Astrocyte (in vitro differentiated cells and primary cell): ENCODE data around the gene CAPZB. TPM values are rescaled to one million over a fixed set of nuclear protein-coding genes. Genes with fewer than 3 reads are reported as not detected.

Experiments used
- DNase-seq: peaks from one replicate; pipeline ENCODE4 v3.0.0-alpha.2; 2010; ENCODE audit warnings: low read depth
- FAIRE-seq: peaks from 2 replicates; lab custom pipeline; 2011; peaks lifted over from hg19 to GRCh38; lab: Jason Lieb, UNC
- H2AFZ ChIP-seq: 2 replicates; pipeline ENCODE4 v1.6.0; 2012; ENCODE audit warnings: low read depth, low read length, inconsistent platforms
- H3K27ac ChIP-seq: 2 replicates; pipeline ENCODE4 v1.5.1; 2011; ENCODE audit warnings: low read depth, low read length, inconsistent platforms
- H3K27me3 ChIP-seq: 2 replicates; pipeline ENCODE4 v1.6.0; 2011; ENCODE audit warnings: low read length, inconsistent platforms; ENCODE audit not compliant: insufficient read depth
- H3K36me3 ChIP-seq: 2 replicates; pipeline ENCODE4 v1.5.1; 2011; ENCODE audit warnings: low read length, inconsistent platforms; ENCODE audit not compliant: insufficient read depth
- H3K4me1 ChIP-seq: 2 replicates; pipeline ENCODE4 v1.5.1; 2011; ENCODE audit warnings: low read length, inconsistent platforms; ENCODE audit not compliant: insufficient read depth
- H3K4me2 ChIP-seq: 2 replicates; pipeline ENCODE4 v1.6.0; 2012; ENCODE audit warnings: low read length, inconsistent platforms
- H3K4me3 ChIP-seq: 2 replicates; pipeline ENCODE4 v1.5.1; 2011; ENCODE audit warnings: low read depth, mild to moderate bottlenecking, low read length, inconsistent platforms; ENCODE audit not compliant: insufficient read depth
- H3K79me2 ChIP-seq: 2 replicates; pipeline ENCODE4 v1.6.0; 2012; ENCODE audit warnings: mild to moderate bottlenecking, low read length, inconsistent platforms; ENCODE audit not compliant: insufficient read depth
- H3K9ac ChIP-seq: 2 replicates; pipeline ENCODE4 v1.6.0; 2012; ENCODE audit warnings: mild to moderate bottlenecking, low read length, inconsistent platforms
- H3K9me3 ChIP-seq: 2 replicates; pipeline ENCODE4 v1.5.1; 2012; ENCODE audit warnings: low read depth, mild to moderate bottlenecking, low read length, inconsistent platforms; ENCODE audit not compliant: insufficient read depth
- H4K20me1 ChIP-seq: 2 replicates; pipeline ENCODE4 v1.6.0; 2012; ENCODE audit warnings: low read length, inconsistent platforms; ENCODE audit not compliant: insufficient read depth
- H3K27ac Mint-ChIP-seq: one replicate; pipeline ENCODE4 v1.8.0; 2021; ENCODE audit warnings: mild to moderate bottlenecking, mixed read lengths; ENCODE audit not compliant: unreplicated experiment
- H3K27me3 Mint-ChIP-seq: one replicate; pipeline ENCODE4 v1.8.0; 2021; ENCODE audit warnings: low read depth, mixed read lengths; ENCODE audit not compliant: unreplicated experiment
- H3K36me3 Mint-ChIP-seq: one replicate; pipeline ENCODE4 v1.8.0; 2021; ENCODE audit warnings: low read depth, mixed read lengths; ENCODE audit not compliant: unreplicated experiment
- H3K4me1 Mint-ChIP-seq: one replicate; pipeline ENCODE4 v1.8.0; 2021; ENCODE audit warnings: low read depth, mixed read lengths; ENCODE audit not compliant: unreplicated experiment
- H3K4me3 Mint-ChIP-seq: one replicate; pipeline ENCODE4 v1.8.0; 2021; ENCODE audit warnings: mild to moderate bottlenecking, moderate library complexity, mixed read lengths; ENCODE audit not compliant: unreplicated experiment
- H3K9me3 Mint-ChIP-seq: one replicate; pipeline ENCODE4 v1.8.0; 2021; ENCODE audit warnings: mild to moderate bottlenecking, mixed read lengths; ENCODE audit not compliant: unreplicated experiment
- EZH2 ChIP-seq: IDR thresholded peaks from 2 replicates; pipeline ENCODE4 v1.6.1; 2012; ENCODE audit warnings: mild to moderate bottlenecking, low read length, inconsistent platforms; ENCODE audit not compliant: insufficient read depth
- total RNA-seq: library from RNA; stranded (reverse); gene quantifications from 2 replicates; pipeline ENCODE4 v1.2.1, GENCODE V29; 2021
- TF ChIP-seq, protein P1 (sequence below): IDR thresholded peaks from 2 replicates; pipeline ENCODE4 v1.5.1; 2011; ENCODE audit warnings: low read depth, mild to moderate bottlenecking, inconsistent platforms, low read length, moderate library complexity; ENCODE audit not compliant: insufficient read depth

CAPZB gene
- total RNA-seq, 1 donor from 2014 or later: 458 TPM

DNA sequence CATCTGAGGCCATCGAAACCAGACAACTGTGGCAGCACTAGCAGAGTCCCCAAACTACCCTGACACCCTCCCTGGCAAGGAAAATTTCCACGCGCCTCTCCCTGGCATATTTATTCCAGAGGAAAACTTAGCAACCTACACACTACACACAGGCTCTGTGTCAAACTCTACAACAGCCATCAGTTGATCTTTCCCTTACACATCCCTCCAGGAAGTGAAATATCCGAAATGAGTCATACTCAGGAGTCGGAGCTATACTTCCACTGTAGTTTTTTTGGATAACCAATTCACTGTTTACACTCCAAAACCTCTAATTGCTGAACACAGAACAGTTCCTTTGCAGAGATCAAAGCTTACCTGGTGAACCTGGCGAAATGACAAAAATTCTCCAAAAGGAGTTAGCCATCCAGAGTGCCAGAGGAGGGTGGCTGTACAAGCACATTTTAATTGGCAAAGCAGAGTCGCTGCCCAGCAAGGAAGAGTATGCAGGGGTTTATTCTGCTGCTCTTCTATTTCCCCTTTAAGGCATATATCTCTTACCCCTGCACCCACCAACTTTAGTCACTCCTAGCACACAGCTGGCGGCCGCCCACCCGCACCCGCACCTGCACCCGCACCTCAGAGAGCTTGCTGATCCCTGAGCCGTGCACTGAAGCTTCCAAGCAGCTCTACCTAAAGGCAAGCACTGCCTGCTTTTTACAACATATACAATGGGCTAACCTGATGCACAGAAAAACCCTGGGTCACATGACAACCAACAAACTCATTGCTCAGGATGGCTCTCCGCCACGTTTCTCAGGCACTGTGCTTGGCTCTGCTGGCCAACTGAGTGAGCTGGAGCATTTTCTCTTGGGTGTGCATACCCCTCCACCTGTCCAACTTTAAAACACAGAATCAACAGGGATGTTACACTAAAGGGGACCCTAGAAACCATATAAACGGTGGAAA lies 54.9 kb downstream of the CAPZB start:
- H3K27me3 Mint-ChIP-seq: no peaks in the 10 kb centered on the region
- H3K27ac ChIP-seq: peak overlapping the region; percentile 49
- peak; percentile 84 for FAIRE-seq

DNA sequence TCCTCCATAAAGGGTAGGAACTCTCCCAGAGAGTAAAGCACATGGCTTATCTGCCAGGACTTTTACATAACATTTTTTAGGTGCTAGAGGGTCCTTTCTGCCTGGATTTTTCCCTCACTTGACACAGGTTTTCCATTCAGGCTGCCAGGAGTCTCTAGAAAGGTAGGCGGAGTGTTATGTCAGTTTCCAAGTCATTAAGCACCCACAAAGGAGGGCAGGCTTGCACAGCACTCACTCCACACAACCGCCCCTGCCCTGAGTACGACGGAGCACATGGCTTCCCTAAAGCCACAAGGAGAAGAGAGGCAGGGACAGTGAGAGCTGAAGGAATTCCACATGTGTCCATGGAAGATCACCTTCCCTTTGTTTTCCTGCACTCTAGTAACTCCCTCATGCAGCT lies 55.7 kb downstream of the CAPZB start:
- Histone ChIP-seq H2AFZ (no peak overlapping the region), H3K27ac (peak overlapping the region; percentile 49), H3K27me3 (no peaks in the 10 kb centered on the region), H4K20me1 (peaks cover 96% of the 10 kb centered on the region), H3K36me3 (peaks cover 6% of the 10 kb centered on the region), H3K4me3 (peak overlapping the region; percentile 1), H3K9me3 (no peaks in the 10 kb centered on the region), H3K79me2 (peaks cover 98% of the 10 kb centered on the region), H3K4me2 (peak overlapping the region; percentile 77), H3K4me1 (peaks cover 38% of the 10 kb centered on the region), H3K9ac (peak overlapping the region; percentile 39)
- H3K36me3 Mint-ChIP-seq: no peaks in the 10 kb centered on the region
- H3K27me3 Mint-ChIP-seq: no peaks in the 10 kb centered on the region
- TF ChIP-seq, protein P1, sequence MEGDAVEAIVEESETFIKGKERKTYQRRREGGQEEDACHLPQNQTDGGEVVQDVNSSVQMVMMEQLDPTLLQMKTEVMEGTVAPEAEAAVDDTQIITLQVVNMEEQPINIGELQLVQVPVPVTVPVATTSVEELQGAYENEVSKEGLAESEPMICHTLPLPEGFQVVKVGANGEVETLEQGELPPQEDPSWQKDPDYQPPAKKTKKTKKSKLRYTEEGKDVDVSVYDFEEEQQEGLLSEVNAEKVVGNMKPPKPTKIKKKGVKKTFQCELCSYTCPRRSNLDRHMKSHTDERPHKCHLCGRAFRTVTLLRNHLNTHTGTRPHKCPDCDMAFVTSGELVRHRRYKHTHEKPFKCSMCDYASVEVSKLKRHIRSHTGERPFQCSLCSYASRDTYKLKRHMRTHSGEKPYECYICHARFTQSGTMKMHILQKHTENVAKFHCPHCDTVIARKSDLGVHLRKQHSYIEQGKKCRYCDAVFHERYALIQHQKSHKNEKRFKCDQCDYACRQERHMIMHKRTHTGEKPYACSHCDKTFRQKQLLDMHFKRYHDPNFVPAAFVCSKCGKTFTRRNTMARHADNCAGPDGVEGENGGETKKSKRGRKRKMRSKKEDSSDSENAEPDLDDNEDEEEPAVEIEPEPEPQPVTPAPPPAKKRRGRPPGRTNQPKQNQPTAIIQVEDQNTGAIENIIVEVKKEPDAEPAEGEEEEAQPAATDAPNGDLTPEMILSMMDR: no peak
- TF ChIP-seq EZH2: no peak
- H3K27ac Mint-ChIP-seq: peak overlapping the region; percentile 72
- DNase-seq (peak; percentile 84), FAIRE-seq (no peak)
- peaks cover 68% of the 10 kb centered on the region for H3K4me1 Mint-ChIP-seq
- no peaks in the 10 kb centered on the region for H3K9me3 Mint-ChIP-seq
- H3K4me3 Mint-ChIP-seq: peak overlapping the region; percentile 48

More for the DNA sequence above, 54.9 kb downstream of the CAPZB start:
- H4K20me1 ChIP-seq: peaks cover 96% of the 10 kb centered on the region
- Mint-ChIP-seq H3K9me3 (no peaks in the 10 kb centered on the region), H3K27ac (peak overlapping the region; percentile 72), H3K36me3 (no peaks in the 10 kb centered on the region), H3K4me3 (peak overlapping the region; percentile 48), H3K4me1 (peaks cover 70% of the 10 kb centered on the region)
- peaks cover 98% of the 10 kb centered on the region for H3K79me2 ChIP-seq
- no peak for TF ChIP-seq EZH2
- TF ChIP-seq, protein P1: no peak
- H3K9me3 ChIP-seq: no peaks in the 10 kb centered on the region
- peak overlapping the region; percentile 77 for H3K4me2 ChIP-seq
- peaks cover 43% of the 10 kb centered on the region for H3K4me1 ChIP-seq
- peak overlapping the region; percentile 39 for H3K9ac ChIP-seq
- no peak overlapping the region for H2AFZ ChIP-seq
- H3K36me3 ChIP-seq: peaks cover 6% of the 10 kb centered on the region
- H3K4me3 ChIP-seq: peak overlapping the region; percentile 1
- DNase-seq: peak; percentile 69
- no peaks in the 10 kb centered on the region for H3K27me3 ChIP-seq
